Glomerular visceral epithelial cell (primary cell): Measurements from ENCODE around the gene CUX1.

Source experiments
- DNase-seq: peaks from one replicate; pipeline ENCODE4 v3.0.0-alpha.2; 2016; ENCODE audit errors: extremely low spot score

CUX1 gene

GRCh38 chr7:101937717-101938514, 120.5 kb downstream of the CUX1 start:
- DNase-seq = no peak

- no peak for DNase-seq
These were observed 121.8 kb downstream of the CUX1 start for GRCh38 chr7:101939136-101939695.

- no peak for DNase-seq
These were observed 122.7 kb downstream of the CUX1 start for GRCh38 chr7:101940151-101940550.

- no peak for DNase-seq
These were observed 123.4 kb downstream of the CUX1 start for GRCh38 chr7:101940830-101941229.

- DNase-seq = peak; percentile 69
These were observed 124.3 kb downstream of the CUX1 start for GRCh38 chr7:101941481-101942383.

- no peak for DNase-seq
These were observed 125.3 kb downstream of the CUX1 start for GRCh38 chr7:101942603-101943210.

- no peak for DNase-seq
These were observed 125.9 kb downstream of the CUX1 start for GRCh38 chr7:101943306-101943705.

- no peak for DNase-seq
These were observed 126.6 kb downstream of the CUX1 start for GRCh38 chr7:101943889-101944600.

- DNase-seq = no peak
These were observed 127.2 kb downstream of the CUX1 start for GRCh38 chr7:101944611-101945010.

- DNase-seq = no peak
These were observed 127.8 kb downstream of the CUX1 start for GRCh38 chr7:101945034-101945758.

- DNase-seq = no peak
These were observed 130.5 kb downstream of the CUX1 start for GRCh38 chr7:101947899-101948298.

GRCh38 chr7:101948650-101949049, 131.2 kb downstream of the CUX1 start:
- no peak for DNase-seq

GRCh38 chr7:101950450-101951119, 133.2 kb downstream of the CUX1 start:
- peak; percentile 32 for DNase-seq

- no peak for DNase-seq
These were observed 134.3 kb downstream of the CUX1 start for GRCh38 chr7:101951757-101952156.

GRCh38 chr7:101952355-101953247, 135.2 kb downstream of the CUX1 start:
- no peak for DNase-seq

- DNase-seq = no peak
These were observed 135.9 kb downstream of the CUX1 start for GRCh38 chr7:101953248-101953819.

GRCh38 chr7:101954499-101954898, 137.1 kb downstream of the CUX1 start:
- no peak for DNase-seq

GRCh38 chr7:101956130-101956529, 138.7 kb downstream of the CUX1 start:
- no peak for DNase-seq
